HAP-1 (cell line): ENCODE measurements around the gene IQGAP3.

ENCODE experiments used
- DNase-seq, 2 experiments: peaks; one replicate each; pipeline ENCODE4 v3.0.0-alpha.2; 2016 to 2020; ENCODE audit warnings: low spot score in 2 of 2
- H3K27me3 ChIP-seq: fragments of 250-450 bp; sonication (Bioruptor Pico); 2 replicates; pipeline ENCODE4 v1.5.1; 2020; ENCODE audit warnings: low read depth, mild to moderate bottlenecking, moderate library complexity
- H3K36me3 ChIP-seq: fragments of 250-450 bp; sonication (Bioruptor Pico); replicated peaks from 2 replicates; pipeline ENCODE4 v1.5.1; 2020; ENCODE audit warnings: mild to moderate bottlenecking
- H3K4me1 ChIP-seq: fragments of 250-450 bp; sonication (Bioruptor Pico); 2 replicates; pipeline ENCODE4 v1.5.1; 2020; ENCODE audit warnings: mild to moderate bottlenecking
- H3K4me3 ChIP-seq: fragments of 250-450 bp; sonication (Bioruptor Pico); 2 replicates; pipeline ENCODE4 v1.5.1; 2020; ENCODE audit warnings: mild to moderate bottlenecking, moderate library complexity
- H3K9me3 ChIP-seq: fragments of 250-450 bp; sonication (Bioruptor Pico); 2 replicates; pipeline ENCODE4 v1.5.1; 2020; ENCODE audit warnings: mild to moderate bottlenecking, moderate library complexity
- in situ Hi-C: fragments of 300-500 bp; cut with MboI; formaldehyde crosslinking; loops from 3 replicates; pipeline ENCODE4 v1.14.3; 2020; ENCODE audit warnings: low sequenced_read_pairs, inconsistent platforms, mixed read lengths

The IQGAP3 gene

GRCh38 chr1:156537027-156537426 lies 35.3 kb downstream of the IQGAP3 start:
- H3K27me3 ChIP-seq: no peaks in the 10 kb centered on the region
- in situ Hi-C loops: no loop called here
- peaks cover 76% of the 10 kb centered on the region for H3K36me3 ChIP-seq
- no peak for DNase-seq
- H3K4me1 ChIP-seq: no peaks in the 10 kb centered on the region
- H3K4me3 ChIP-seq: no peak overlapping the region
- no peaks in the 10 kb centered on the region for H3K9me3 ChIP-seq

- peaks cover 61% of the 10 kb centered on the region for H3K36me3 ChIP-seq
- H3K4me1 ChIP-seq: no peaks in the 10 kb centered on the region
- no peaks in the 10 kb centered on the region for H3K27me3 ChIP-seq
- in situ Hi-C loops: no loop called here
- DNase-seq: no peak
- no peaks in the 10 kb centered on the region for H3K9me3 ChIP-seq
- no peak overlapping the region for H3K4me3 ChIP-seq
These were observed 37.8 kb downstream of the IQGAP3 start for GRCh38 chr1:156534424-156535060.

DNA sequence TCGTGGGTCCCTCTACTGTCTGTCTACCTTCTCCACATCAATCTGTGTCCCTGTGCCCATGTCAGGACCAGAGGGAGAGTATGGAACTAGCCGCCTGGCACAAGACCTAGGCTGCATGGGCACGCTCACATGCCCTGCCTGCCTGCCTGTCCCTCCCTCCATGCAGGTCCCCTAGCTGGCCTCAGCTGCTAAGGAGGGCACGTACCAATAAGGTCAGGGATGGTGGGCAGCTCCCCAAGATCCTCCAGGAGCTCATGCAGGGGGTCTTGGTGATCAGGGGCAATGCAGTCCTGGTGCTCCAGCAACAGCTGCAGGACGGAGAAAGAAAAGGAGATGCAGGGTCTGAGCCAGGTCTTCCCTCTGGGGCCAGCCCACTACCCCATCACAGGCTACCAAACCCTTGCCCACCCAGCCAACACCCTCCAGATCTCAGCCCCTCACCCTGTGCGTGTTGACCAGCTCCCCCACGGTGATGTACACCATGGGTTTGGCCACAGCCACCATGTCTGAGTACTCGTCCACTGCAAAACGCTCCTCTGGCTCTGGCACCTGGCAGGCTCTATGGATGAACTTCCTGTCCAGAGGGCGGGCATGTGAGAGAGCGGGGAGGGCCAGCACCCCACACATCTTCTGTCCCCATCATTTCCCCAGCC lies 38.7 kb downstream of the IQGAP3 start:
- no peaks in the 10 kb centered on the region for H3K9me3 ChIP-seq
- no peaks in the 10 kb centered on the region for H3K4me1 ChIP-seq
- in situ Hi-C loops: no loop called here
- H3K36me3 ChIP-seq: peaks cover 60% of the 10 kb centered on the region
- no peaks in the 10 kb centered on the region for H3K27me3 ChIP-seq
- no peak overlapping the region for H3K4me3 ChIP-seq
- DNase-seq: no peak

GRCh38 chr1:156532374-156532773 lies 40.0 kb downstream of the IQGAP3 start:
- in situ Hi-C loops: no loop called here

GRCh38 chr1:156530006-156530405 lies 42.4 kb downstream of the IQGAP3 start:
- H3K36me3 ChIP-seq: peaks cover 57% of the 10 kb centered on the region

More at GRCh38 chr1:156532374-156532773, 40.0 kb downstream of the IQGAP3 start:
- H3K9me3 ChIP-seq: no peaks in the 10 kb centered on the region
- H3K4me3 ChIP-seq: no peak overlapping the region
- H3K36me3 ChIP-seq: peaks cover 66% of the 10 kb centered on the region
- no peak for DNase-seq
- no peaks in the 10 kb centered on the region for H3K4me1 ChIP-seq
- H3K27me3 ChIP-seq: no peaks in the 10 kb centered on the region

DNA sequence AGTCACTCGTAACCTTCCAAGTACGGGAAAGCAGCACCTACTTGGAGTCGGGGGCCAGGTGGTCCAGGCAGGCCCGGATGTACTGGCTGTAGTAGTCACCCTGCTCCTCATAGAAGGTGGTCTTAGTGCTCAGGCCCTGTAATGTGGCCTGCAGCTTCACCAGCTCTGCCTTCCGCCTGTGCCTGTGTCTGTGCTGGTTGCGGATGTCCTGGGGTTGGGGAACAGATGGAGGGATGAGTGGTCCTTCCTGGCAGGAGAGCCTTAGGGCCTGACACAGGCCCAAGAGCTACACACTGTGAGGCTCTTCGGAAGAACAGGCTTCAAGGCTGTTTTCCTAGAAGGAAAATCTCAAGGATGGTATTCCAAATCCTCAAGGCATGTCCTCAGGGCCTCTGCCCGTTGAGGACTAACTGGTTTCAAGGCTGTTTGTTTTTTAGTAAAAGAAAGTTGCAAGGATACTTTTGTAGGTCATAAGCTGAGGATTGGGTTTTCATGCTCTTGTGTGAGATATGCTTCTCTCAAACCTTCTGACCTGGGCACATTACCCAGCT lies 43.4 kb downstream of the IQGAP3 start:
- no peaks in the 10 kb centered on the region for H3K9me3 ChIP-seq
- DNase-seq: no peak
- H3K4me1 ChIP-seq: no peaks in the 10 kb centered on the region
- H3K4me3 ChIP-seq: no peak overlapping the region
- H3K36me3 ChIP-seq: peaks cover 56% of the 10 kb centered on the region
- H3K27me3 ChIP-seq: no peaks in the 10 kb centered on the region
- in situ Hi-C loops: no loop called here

More at GRCh38 chr1:156530006-156530405, 42.4 kb downstream of the IQGAP3 start:
- Histone ChIP-seq H3K4me3 (no peak overlapping the region), H3K27me3 (no peaks in the 10 kb centered on the region), H3K9me3 (no peaks in the 10 kb centered on the region), H3K4me1 (no peaks in the 10 kb centered on the region)
- in situ Hi-C loops: no loop called here
- no peak for DNase-seq

DNA sequence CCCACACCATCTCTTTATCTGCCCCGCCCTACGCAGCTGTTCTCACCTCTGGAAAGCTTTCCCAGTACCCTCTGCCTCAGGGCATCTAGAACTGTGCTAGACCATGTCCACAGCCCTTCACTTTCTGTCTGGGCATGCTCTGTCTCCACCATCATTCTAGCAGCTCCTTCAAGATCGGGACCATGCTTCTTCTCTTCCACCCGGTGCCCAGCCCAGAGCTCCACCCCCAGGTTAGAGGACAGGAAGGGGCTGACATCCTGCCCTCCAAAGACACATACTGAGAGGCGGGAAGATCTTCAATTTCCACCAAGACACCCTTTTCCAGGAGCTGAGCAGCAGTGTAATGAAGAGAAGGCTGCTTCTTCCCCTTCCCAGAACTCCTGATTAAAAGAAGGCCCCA lies 44.1 kb downstream of the IQGAP3 start:
- DNase-seq: no peak
- in situ Hi-C loops: no loop called here

GRCh38 chr1:156527584-156527983 lies 44.8 kb downstream of the IQGAP3 start:
- no peaks in the 10 kb centered on the region for H3K27me3 ChIP-seq
- H3K9me3 ChIP-seq: no peaks in the 10 kb centered on the region
- in situ Hi-C loops: no loop called here
- H3K4me3 ChIP-seq: no peak overlapping the region
- no peaks in the 10 kb centered on the region for H3K4me1 ChIP-seq
- peaks cover 48% of the 10 kb centered on the region for H3K36me3 ChIP-seq
- no peak for DNase-seq

More for the DNA sequence above, 44.1 kb downstream of the IQGAP3 start:
- H3K4me1 ChIP-seq: no peaks in the 10 kb centered on the region
- H3K36me3 ChIP-seq: peaks cover 50% of the 10 kb centered on the region
- H3K4me3 ChIP-seq: no peak overlapping the region
- no peaks in the 10 kb centered on the region for H3K9me3 ChIP-seq
- no peaks in the 10 kb centered on the region for H3K27me3 ChIP-seq

DNA sequence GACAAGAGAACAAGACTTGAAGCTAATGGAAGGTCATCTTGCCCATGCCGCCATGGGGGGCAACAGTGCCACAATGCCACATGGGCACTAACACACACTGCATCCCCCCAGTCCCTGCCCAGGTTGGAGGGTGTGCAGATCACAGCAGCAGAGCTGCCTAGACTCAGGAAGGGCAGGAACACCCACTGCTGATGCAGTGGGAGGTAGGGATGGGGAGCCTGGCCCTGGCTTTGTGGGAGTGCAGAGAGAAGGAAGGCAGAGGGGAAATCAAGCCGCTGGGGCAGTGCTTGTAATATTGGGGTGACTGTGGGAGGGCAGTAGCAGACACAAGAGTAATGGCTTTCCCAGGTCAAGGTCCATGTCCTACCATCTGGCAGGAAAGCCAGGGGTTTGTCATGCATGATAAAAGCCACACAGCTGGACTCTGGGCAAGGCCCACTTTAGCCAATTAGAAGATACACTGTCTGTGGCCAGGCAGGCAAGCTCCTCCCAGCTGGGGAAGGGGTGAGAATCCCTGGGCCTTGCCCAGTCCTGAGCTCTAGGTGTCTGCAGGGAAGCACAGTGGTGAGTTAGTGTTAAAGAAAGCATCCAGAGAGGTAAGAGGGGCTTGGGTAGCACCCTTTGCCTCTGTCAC lies 46.4 kb downstream of the IQGAP3 start:
- H3K36me3 ChIP-seq: peaks cover 43% of the 10 kb centered on the region
- H3K4me1 ChIP-seq: no peaks in the 10 kb centered on the region

GRCh38 chr1:156525071-156525501 lies 47.3 kb downstream of the IQGAP3 start:
- no peak overlapping the region for H3K4me3 ChIP-seq
- peaks cover 39% of the 10 kb centered on the region for H3K36me3 ChIP-seq
- H3K9me3 ChIP-seq: no peaks in the 10 kb centered on the region
- in situ Hi-C loops: no loop called here
- no peaks in the 10 kb centered on the region; the same call in 1 of the 2 replicates for H3K27me3 ChIP-seq
- H3K4me1 ChIP-seq: no peaks in the 10 kb centered on the region
- no peak for DNase-seq

More for the DNA sequence above, 46.4 kb downstream of the IQGAP3 start:
- in situ Hi-C loops: no loop called here
- H3K4me3 ChIP-seq: no peak overlapping the region
- no peaks in the 10 kb centered on the region; the same call in 1 of the 2 replicates for H3K27me3 ChIP-seq
- no peaks in the 10 kb centered on the region for H3K9me3 ChIP-seq
- no peak for DNase-seq

GRCh38 chr1:156524481-156524869 lies 47.9 kb downstream of the IQGAP3 start:
- Histone ChIP-seq H3K36me3 (peaks cover 39% of the 10 kb centered on the region), H3K4me1 (no peaks in the 10 kb centered on the region), H3K9me3 (no peaks in the 10 kb centered on the region), H3K4me3 (no peak overlapping the region), H3K27me3 (no peaks in the 10 kb centered on the region; the same call in 1 of the 2 replicates)
- DNase-seq: no peak
- in situ Hi-C loops: no loop called here

- Histone ChIP-seq H3K36me3 (peaks cover 34% of the 10 kb centered on the region), H3K4me3 (no peak overlapping the region), H3K27me3 (no peaks in the 10 kb centered on the region; the same call in 1 of the 2 replicates), H3K4me1 (no peaks in the 10 kb centered on the region), H3K9me3 (no peaks in the 10 kb centered on the region)
- in situ Hi-C loops: no loop called here
- no peak for DNase-seq
These were observed 48.4 kb downstream of the IQGAP3 start for GRCh38 chr1:156523801-156524480.

- H3K4me1 ChIP-seq: no peaks in the 10 kb centered on the region
- DNase-seq: no peak
- peaks cover 20% of the 10 kb centered on the region for H3K36me3 ChIP-seq
- H3K4me3 ChIP-seq: no peak overlapping the region
- no peaks in the 10 kb centered on the region; the same call in 1 of the 2 replicates for H3K27me3 ChIP-seq
- in situ Hi-C loops: no loop called here
- no peaks in the 10 kb centered on the region for H3K9me3 ChIP-seq
These were observed 49.9 kb downstream of the IQGAP3 start for GRCh38 chr1:156522443-156522970.
